Stimulated activated CD4-positive, alpha-beta T cell treated with anti-CD3 and anti-CD28 coated beads, Interleukin-15, amount 100 ng/mL, for 48 hours (primary cell): ENCODE results near the gene GPT2.
"Not testable (repeated sequence)": the region's sequence is repeated elsewhere in the genome, so short reads cannot be mapped to it uniquely, and the experiment has no call there.

ENCODE experiments used
- DNase-seq, 2 donors: peaks; one replicate each; pipeline ENCODE4 v3.0.0-alpha.2; 2020; ENCODE audit warnings: low read depth in 2 of 2

GPT2 gene

GRCh38 chr16:46920402-46921068 is 36.4 kb downstream of the GPT2 start:
- DNase-seq = no peak

- DNase-seq = no peak
These were observed 38.1 kb downstream of the GPT2 start for GRCh38 chr16:46922239-46922638.

GRCh38 chr16:46923513-46924295 is 39.5 kb downstream of the GPT2 start:
- no peak for DNase-seq

- no peak for DNase-seq
These were observed 40.2 kb downstream of the GPT2 start for GRCh38 chr16:46924402-46924801.

GRCh38 chr16:46926470-46927225 is 42.5 kb downstream of the GPT2 start:
- DNase-seq = no peak

- DNase-seq = no peak
These were observed 43.1 kb downstream of the GPT2 start for GRCh38 chr16:46927273-46927672.

- DNase-seq = no peak
These were observed 44.6 kb downstream of the GPT2 start for GRCh38 chr16:46928811-46929210.

- peak; percentile 40 to 51 for DNase-seq
These were observed 45.5 kb downstream of the GPT2 start for GRCh38 chr16:46929378-46930332.

GRCh38 chr16:46930861-46931260 is 46.7 kb downstream of the GPT2 start:
- no peak for DNase-seq

- no peak for DNase-seq
These were observed 48.6 kb downstream of the GPT2 start for GRCh38 chr16:46932802-46933201.

GRCh38 chr16:46937536-46937935 is 53.4 kb downstream of the GPT2 start:
- no peak for DNase-seq

GRCh38 chr16:46944713-46945112 is 60.6 kb downstream of the GPT2 start:
- DNase-seq = not testable (repeated sequence)

GRCh38 chr16:46947900-46948547 is 63.9 kb downstream of the GPT2 start:
- no peak for DNase-seq

- DNase-seq = no peak
These were observed 64.5 kb downstream of the GPT2 start for GRCh38 chr16:46948548-46949166.

GRCh38 chr16:46949241-46949892 is 65.2 kb downstream of the GPT2 start:
- DNase-seq = peak in 1 of 2 donors; percentile 14

- DNase-seq = no peak
These were observed 65.8 kb downstream of the GPT2 start for GRCh38 chr16:46950009-46950408.

GRCh38 chr16:46954562-46954961 is 70.4 kb downstream of the GPT2 start:
- DNase-seq = no peak

- DNase-seq = no peak
These were observed 77.5 kb downstream of the GPT2 start for GRCh38 chr16:46961373-46962353.

- no peak for DNase-seq
These were observed 78.5 kb downstream of the GPT2 start for GRCh38 chr16:46962629-46963028.
